Gastrocnemius medialis (tissue), 4 donors: Measurements from ENCODE around the gene KCNJ9.

ENCODE experiments used
- CTCF ChIP-seq, 5 experiments: fragments of 450-650 bp in 3 of 5; fragments of 200-600 bp in 2 of 5; sonication (generic) in 2 of 5; IDR thresholded peaks in 4 of 5; conservative IDR thresholded peaks in 1 of 5; 1 replicate in 4 of 5; 2 replicates in 1 of 5; pipeline ENCODE4 v1.5.1; 2016 to 2019; ENCODE audit warnings: antibody characterized with exemption in 5 of 5, mild to moderate bottlenecking in 3 of 5, moderate library complexity in 3 of 5
- POLR2A ChIP-seq, 2 donors: fragments of 450-650 bp; IDR thresholded peaks; one replicate each; pipeline ENCODE4 v1.6.1; 2017; ENCODE audit warnings: antibody characterized with exemption in 2 of 2, mild to moderate bottlenecking in 2 of 2, moderate library complexity in 2 of 2

GRCh38 chr1:160089883-160090282 is 8.5 kb downstream of the KCNJ9 start:
- no peak for TF ChIP-seq CTCF (IDR thresholded peaks at IDR 0.05 in 4 of 5, conservative IDR thresholded peaks at IDR 0.05 in 1 of 5)
- no peak for TF ChIP-seq POLR2A (IDR thresholded peaks at IDR 0.05)
